SH-SY5Y (cell line): Measurements from ENCODE around the gene LRRFIP1.

Source experiments
- GATA2 ChIP-seq: IDR thresholded peaks from 2 replicates; pipeline ENCODE4 v1.6.1; 2011; ENCODE audit warnings: mild to moderate bottlenecking, low read depth, low read length
- GATA3 ChIP-seq: IDR thresholded peaks from 2 replicates; pipeline ENCODE4 v1.6.1; 2011; ENCODE audit warnings: low read depth, mild to moderate bottlenecking, low read length, moderate library complexity

DNA sequence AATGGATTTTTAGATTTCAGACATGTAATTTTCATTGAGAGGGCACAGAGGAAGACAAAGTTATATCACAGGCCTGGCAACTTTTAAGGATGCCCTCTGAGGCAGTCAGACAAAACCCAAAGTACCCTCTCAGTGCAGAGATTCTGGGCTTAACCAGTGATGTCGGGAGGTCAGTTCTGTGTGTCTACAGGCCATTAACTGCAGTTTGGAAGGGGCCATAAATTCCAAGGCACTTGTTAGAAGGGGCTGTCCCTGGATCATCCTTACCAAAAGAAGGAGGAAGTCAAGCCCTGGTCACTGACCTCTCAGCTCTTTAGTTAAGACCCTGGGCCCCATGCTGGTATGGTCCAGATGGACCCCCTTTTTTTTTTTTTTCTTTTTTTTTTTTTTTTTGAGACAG, 60.7 kb downstream of the LRRFIP1 start:
- TF ChIP-seq GATA2 (no peak), GATA3 (no peak)
